Activated CD8-positive, alpha-beta T cell treated with anti-CD3 and anti-CD28 coated beads for 36 hours (primary cell): ENCODE data around the gene RNU5B-1. TPM values are rescaled to one million over a fixed set of nuclear protein-coding genes. Genes with fewer than 3 reads are reported as not detected.
"Not testable (repeated sequence)": the region's sequence is repeated elsewhere in the genome, so short reads cannot be mapped to it uniquely, and the experiment has no call there.

Experiments
- ATAC-seq: fragments of 200-7000 bp; cut with Tn5 transposase; one replicate; pipeline ENCODE4 v1.10.0; 2021; ENCODE audit warnings: mild to moderate bottlenecking, moderate library complexity
- CTCF ChIA-PET: fragments of 350-600 bp; sonication (Branson Sonifier 250); formaldehyde crosslinking; loops from one replicate; lab custom pipeline; 2021; ENCODE audit warnings: antibody characterized with exemption; lab: Charles Lee
- POLR2A ChIA-PET: fragments of 350-600 bp; sonication (Branson Sonifier 250); formaldehyde crosslinking; loops from one replicate; lab custom pipeline; 2021; ENCODE audit warnings: antibody characterized with exemption; lab: Charles Lee
- DNase-seq: peaks from one replicate; pipeline ENCODE4 v3.0.0-alpha.2; 2020
- H3K27ac Mint-ChIP-seq: one replicate; pipeline ENCODE4 v1.8.0; 2021; ENCODE audit warnings: mild to moderate bottlenecking, mixed read lengths
- H3K27me3 Mint-ChIP-seq: one replicate; pipeline ENCODE4 v1.8.0; 2021; ENCODE audit warnings: mixed read lengths
- H3K36me3 Mint-ChIP-seq: one replicate; pipeline ENCODE4 v1.8.0; 2021; ENCODE audit warnings: low read depth, mixed read lengths
- H3K4me1 Mint-ChIP-seq: one replicate; pipeline ENCODE4 v1.8.0; 2021; ENCODE audit warnings: low read depth, mixed read lengths
- H3K4me3 Mint-ChIP-seq: one replicate; pipeline ENCODE4 v1.8.0; 2021; ENCODE audit warnings: mild to moderate bottlenecking, moderate library complexity, mixed read lengths
- H3K9me3 Mint-ChIP-seq: one replicate; pipeline ENCODE4 v1.8.0; 2021; ENCODE audit warnings: mixed read lengths
- CTCF ChIP-seq: fragments of 200-600 bp; IDR thresholded peaks from one replicate; pipeline ENCODE4 v1.8.0; 2022; ENCODE audit warnings: antibody characterized with exemption, mild to moderate bottlenecking
- intact Hi-C: fragments of 100-400 bp; cut with micrococcal nuclease; formaldehyde crosslinking; loops from one replicate; pipeline ENCODE4 v1.10.0; 2022
- total RNA-seq, 2 experiments: library from RNA; stranded (reverse); gene quantifications; one replicate each; pipeline ENCODE4 v1.2.3, GENCODE V29; 2021

The RNU5B-1 gene
- total RNA-seq, 2 experiments from 2014 or later, result not detected

DNA sequence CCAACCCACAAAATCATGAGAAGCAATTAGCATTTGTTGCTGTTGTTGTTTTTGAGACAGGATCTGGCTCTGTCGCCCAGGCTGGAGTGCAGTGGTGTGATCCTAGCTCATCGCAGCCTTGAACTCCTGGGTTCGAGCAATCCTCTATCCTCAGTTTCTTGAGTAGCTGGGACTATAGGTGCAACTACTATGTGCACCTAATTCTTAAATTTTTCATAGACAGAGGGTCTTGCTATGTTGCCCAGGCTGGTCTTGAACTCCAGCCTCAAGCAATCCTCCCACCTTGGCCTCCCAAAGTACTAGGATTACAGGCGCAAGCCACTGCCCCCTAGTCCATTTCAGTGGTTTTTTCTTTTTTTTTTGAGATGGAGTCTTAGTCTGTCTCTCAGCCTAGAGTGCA, 36.1 kb upstream of the RNU5B-1 start:
- POLR2A ChIA-PET, result interaction anchor here (2.1 kb wide), 1 partner anchor 14 kb away, joined by 5 read pairs; no protein-coding TSS in a partner anchor

DNA sequence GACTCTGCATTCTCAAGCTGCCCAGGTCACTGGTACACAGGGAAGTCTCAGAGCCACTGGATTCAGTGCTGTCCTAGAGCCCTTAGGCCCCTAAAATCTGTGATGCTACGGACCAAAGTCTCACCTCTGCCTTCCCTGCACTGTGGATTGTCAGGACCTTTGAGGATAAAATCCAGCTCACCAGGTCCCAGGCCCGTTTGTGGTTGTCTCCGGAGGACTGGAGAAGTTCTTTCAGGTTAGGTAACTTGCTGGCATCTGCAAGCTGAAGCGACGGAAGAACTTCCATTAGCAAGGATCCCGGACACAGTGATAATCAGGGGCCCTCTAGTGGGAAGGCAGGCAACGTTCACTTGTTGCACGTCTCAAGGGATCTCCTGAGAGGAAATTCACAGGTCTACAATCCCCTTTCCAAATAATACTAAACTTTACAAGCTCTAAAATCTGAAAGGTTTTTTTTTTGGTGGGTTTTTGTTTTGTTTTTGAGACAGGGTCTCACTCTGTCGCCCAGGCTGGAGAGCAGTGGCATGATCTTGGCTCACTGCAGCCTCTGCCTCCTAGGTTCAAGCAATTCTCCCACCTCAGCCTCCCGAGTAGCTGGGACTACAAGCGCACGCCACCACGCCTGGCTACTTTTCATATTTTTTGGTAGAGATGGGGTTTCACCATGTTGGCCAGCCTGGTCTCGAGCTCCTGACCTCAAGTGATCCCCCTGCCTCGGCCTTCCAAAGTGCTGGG, 33.5 kb upstream of the RNU5B-1 start:
- TF ChIP-seq CTCF, result peak; percentile 45
- ChIA-PET CTCF (interaction anchor here (0.7 to 3.6 kb wide), 18 partner anchors 8 to 151 kb away, joined by 3 to 19 read pairs (median 4); partner anchors contain the start of genes CILP, CLPX and PARP16), POLR2A (interaction anchor here (0.7 to 1.4 kb wide), 4 partner anchors 12 to 426 kb away, joined by 3 to 6 read pairs (median 4); partner anchors contain the start of genes PARP16 and RNU5B-1)
- ATAC-seq (peak; percentile 64), DNase-seq (peak; percentile 47)
- H3K9me3 Mint-ChIP-seq, H3K27me3 Mint-ChIP-seq, H3K27ac Mint-ChIP-seq, H3K4me3 Mint-ChIP-seq, H3K36me3 Mint-ChIP-seq, intact Hi-C loops: not testable (repeated sequence)
- H3K4me1 Mint-ChIP-seq, result peaks cover 14% of the 10 kb centered on the region

More for the DNA sequence above, 36.1 kb upstream of the RNU5B-1 start:
- Mint-ChIP-seq H3K27me3 (no peaks in the 10 kb centered on the region), H3K27ac (no peak overlapping the region), H3K36me3 (peaks cover 6% of the 10 kb centered on the region), H3K4me3 (no peak overlapping the region), H3K9me3 (no peaks in the 10 kb centered on the region), H3K4me1 (no peaks in the 10 kb centered on the region)
- ATAC-seq (no peak), DNase-seq (no peak)
- CTCF ChIA-PET, result interaction anchor here (1.0 kb wide), 1 partner anchor 18 kb away, joined by 7 read pairs; the partner anchor contains the start of gene PARP16
- no peak for TF ChIP-seq CTCF
- intact Hi-C loops, result no loop called here

- peak overlapping the region; percentile 2 for H3K4me3 Mint-ChIP-seq
- H3K36me3 Mint-ChIP-seq, result peaks cover 6% of the 10 kb centered on the region
- peaks cover 32% of the 10 kb centered on the region for H3K4me1 Mint-ChIP-seq
- ChIA-PET POLR2A (interaction anchor here (1.5 to 1.8 kb wide), 2 partner anchors 11 to 29 kb away, joined by 5 to 9 read pairs; partner anchors contain the start of genes PARP16 and RNU5B-1), CTCF (interaction anchor here (0.6 to 3.6 kb wide), 5 partner anchors 11 to 86 kb away, joined by 3 to 11 read pairs (median 3); partner anchors contain the start of genes CILP and PARP16)
- peak; percentile 72 for ATAC-seq
- H3K9me3 Mint-ChIP-seq, result no peaks in the 10 kb centered on the region
- H3K27me3 Mint-ChIP-seq, result no peaks in the 10 kb centered on the region
- peak overlapping the region; percentile 83 for H3K27ac Mint-ChIP-seq
- intact Hi-C loops, result no loop called here
- peak; percentile 45 for DNase-seq
- no peak for TF ChIP-seq CTCF
Measured at GRCh38 chr15:65275104-65275727, 29.3 kb upstream of the RNU5B-1 start.

DNA sequence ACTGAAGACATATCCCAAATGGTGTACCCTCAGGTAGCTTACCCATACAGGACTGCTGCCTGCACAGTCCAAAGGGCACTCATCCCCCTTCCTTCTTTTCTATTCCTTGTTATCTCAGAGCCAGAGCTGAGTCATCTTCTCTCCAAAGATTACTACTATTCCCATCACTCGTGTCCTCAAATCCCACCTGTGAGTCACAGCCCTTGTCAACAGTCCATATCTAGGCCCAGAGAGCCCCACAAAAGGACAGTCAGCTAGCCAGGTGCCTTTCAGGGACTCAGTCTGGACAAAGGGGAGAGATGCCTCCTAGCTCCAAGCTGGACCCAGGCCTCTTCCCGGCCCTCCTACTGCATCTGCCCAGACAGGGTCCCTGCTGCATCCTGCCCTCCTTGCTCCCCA, 28.8 kb upstream of the RNU5B-1 start:
- H3K27ac Mint-ChIP-seq, result peak overlapping the region; percentile 83
- no peak for TF ChIP-seq CTCF
- ATAC-seq, result peak; percentile 6
- H3K4me1 Mint-ChIP-seq, result peaks cover 32% of the 10 kb centered on the region
- CTCF ChIA-PET, result interaction anchor here (0.6 to 3.6 kb wide), 5 partner anchors 10 to 86 kb away, joined by 3 to 11 read pairs (median 3); partner anchors contain the start of genes CILP and PARP16
- no peaks in the 10 kb centered on the region for H3K27me3 Mint-ChIP-seq
- POLR2A ChIA-PET, result interaction anchor here (1.5 to 1.8 kb wide), 2 partner anchors 10 to 29 kb away, joined by 5 to 9 read pairs; partner anchors contain the start of genes PARP16 and RNU5B-1
- intact Hi-C loops, result no loop called here
- no peak overlapping the region for H3K4me3 Mint-ChIP-seq
- no peak for DNase-seq
- H3K36me3 Mint-ChIP-seq, result peaks cover 6% of the 10 kb centered on the region
- no peaks in the 10 kb centered on the region for H3K9me3 Mint-ChIP-seq
